ENCODE measurements around the gene ARAF.

DNA sequence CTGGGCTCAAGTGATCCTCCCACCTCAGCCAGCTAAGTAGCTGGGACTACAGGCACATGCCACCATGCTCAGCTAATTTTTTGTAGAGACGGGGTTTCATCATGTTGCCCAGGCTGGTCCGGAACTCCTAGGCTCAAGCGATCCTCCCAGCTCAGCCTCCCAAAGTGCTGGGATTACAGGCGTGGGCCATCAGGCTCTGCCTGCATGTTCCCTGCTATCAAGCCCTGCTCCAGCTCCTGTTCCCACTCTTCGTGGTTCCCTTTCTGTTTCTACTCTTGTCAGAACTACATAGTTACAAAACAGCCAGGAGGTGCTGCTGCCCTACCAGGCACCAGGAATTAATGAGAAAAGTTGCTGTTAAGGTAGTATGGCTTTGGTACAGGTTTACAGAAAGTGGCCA, 30.0 kb downstream of the ARAF start:
- TF ChIP-seq, protein P1, sequence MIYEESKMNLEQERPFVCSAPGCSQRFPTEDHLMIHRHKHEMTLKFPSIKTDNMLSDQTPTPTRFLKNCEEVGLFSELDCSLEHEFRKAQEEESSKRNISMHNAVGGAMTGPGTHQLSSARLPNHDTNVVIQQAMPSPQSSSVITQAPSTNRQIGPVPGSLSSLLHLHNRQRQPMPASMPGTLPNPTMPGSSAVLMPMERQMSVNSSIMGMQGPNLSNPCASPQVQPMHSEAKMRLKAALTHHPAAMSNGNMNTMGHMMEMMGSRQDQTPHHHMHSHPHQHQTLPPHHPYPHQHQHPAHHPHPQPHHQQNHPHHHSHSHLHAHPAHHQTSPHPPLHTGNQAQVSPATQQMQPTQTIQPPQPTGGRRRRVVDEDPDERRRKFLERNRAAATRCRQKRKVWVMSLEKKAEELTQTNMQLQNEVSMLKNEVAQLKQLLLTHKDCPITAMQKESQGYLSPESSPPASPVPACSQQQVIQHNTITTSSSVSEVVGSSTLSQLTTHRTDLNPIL (CRISPR knock-in tag; IDR thresholded peaks at IDR 0.05; ENCODE audit: low read depth), result no peak
- TF ChIP-seq CSDC2 (CRISPR knock-in tag; IDR thresholded peaks at IDR 0.05), result no peak
- TF ChIP-seq, protein P2, sequence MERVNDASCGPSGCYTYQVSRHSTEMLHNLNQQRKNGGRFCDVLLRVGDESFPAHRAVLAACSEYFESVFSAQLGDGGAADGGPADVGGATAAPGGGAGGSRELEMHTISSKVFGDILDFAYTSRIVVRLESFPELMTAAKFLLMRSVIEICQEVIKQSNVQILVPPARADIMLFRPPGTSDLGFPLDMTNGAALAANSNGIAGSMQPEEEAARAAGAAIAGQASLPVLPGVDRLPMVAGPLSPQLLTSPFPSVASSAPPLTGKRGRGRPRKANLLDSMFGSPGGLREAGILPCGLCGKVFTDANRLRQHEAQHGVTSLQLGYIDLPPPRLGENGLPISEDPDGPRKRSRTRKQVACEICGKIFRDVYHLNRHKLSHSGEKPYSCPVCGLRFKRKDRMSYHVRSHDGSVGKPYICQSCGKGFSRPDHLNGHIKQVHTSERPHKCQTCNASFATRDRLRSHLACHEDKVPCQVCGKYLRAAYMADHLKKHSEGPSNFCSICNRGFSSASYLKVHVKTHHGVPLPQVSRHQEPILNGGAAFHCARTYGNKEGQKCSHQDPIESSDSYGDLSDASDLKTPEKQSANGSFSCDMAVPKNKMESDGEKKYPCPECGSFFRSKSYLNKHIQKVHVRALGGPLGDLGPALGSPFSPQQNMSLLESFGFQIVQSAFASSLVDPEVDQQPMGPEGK (CRISPR knock-in tag; IDR thresholded peaks at IDR 0.05; ENCODE audit: borderline replicate concordance), result no peak
- TF ChIP-seq, protein P3, sequence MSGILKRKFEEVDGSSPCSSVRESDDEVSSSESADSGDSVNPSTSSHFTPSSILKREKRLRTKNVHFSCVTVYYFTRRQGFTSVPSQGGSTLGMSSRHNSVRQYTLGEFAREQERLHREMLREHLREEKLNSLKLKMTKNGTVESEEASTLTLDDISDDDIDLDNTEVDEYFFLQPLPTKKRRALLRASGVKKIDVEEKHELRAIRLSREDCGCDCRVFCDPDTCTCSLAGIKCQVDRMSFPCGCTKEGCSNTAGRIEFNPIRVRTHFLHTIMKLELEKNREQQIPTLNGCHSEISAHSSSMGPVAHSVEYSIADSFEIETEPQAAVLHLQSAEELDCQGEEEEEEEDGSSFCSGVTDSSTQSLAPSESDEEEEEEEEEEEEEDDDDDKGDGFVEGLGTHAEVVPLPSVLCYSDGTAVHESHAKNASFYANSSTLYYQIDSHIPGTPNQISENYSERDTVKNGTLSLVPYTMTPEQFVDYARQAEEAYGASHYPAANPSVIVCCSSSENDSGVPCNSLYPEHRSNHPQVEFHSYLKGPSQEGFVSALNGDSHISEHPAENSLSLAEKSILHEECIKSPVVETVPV (CRISPR knock-in tag; IDR thresholded peaks at IDR 0.05), result no peak

Data from SK-N-SH treated with all-trans-retinoic acid at 6 μM for 48 hours (cell line).